Stomach (tissue), 4 donors: ENCODE data around the gene TADA2B.

ENCODE experiments used
- CTCF ChIP-seq, 7 experiments: fragments of 450-650 bp in 4 of 7; fragments of 200-600 bp in 3 of 7; sonication (generic) in 3 of 7; IDR thresholded peaks; one replicate each; pipeline ENCODE4 v1.5.1; 2016 to 2019; ENCODE audit warnings: antibody characterized with exemption in 7 of 7, control low read depth in 2 of 7, mild to moderate bottlenecking in 1 of 7
- POLR2AphosphoS5 ChIP-seq, 3 donors: sonication (generic); formaldehyde crosslinking; IDR thresholded peaks; one replicate each; pipeline ENCODE4 v1.6.1; 2016; ENCODE audit warnings: antibody characterized with exemption in 3 of 3

GRCh38 chr4:7005571-7005970, 37.6 kb upstream of the TADA2B start:
- no peak for TF ChIP-seq POLR2AphosphoS5 (IDR thresholded peaks at IDR 0.05)
- no peak for TF ChIP-seq CTCF (IDR thresholded peaks at IDR 0.05)
